Glomerular visceral epithelial cell (primary cell): Measurements from ENCODE around the gene CXorf51B.
"Not testable (repeated sequence)": the region's sequence is repeated elsewhere in the genome, so short reads cannot be mapped to it uniquely, and the experiment has no call there.

ENCODE experiments used
- DNase-seq: peaks from one replicate; pipeline ENCODE4 v3.0.0-alpha.2; 2016; ENCODE audit errors: extremely low spot score

The CXorf51B gene

GRCh38 chrX:146809471-146809870 lies at the start of gene CXorf51B:
Gene CXorf51B (plus strand): TSS chrX:146809771. CDS start chrX:146809792, 21 bp downstream.
- not testable (repeated sequence) for DNase-seq

GRCh38 chrX:146814644-146815043 lies 5.1 kb downstream of the CXorf51B start, which contains the start of gene CXorf51A:
Gene CXorf51A (minus strand): TSS chrX:146814744. CDS start chrX:146814723, 21 bp downstream.
- DNase-seq: not testable (repeated sequence)

- DNase-seq: no peak
These were observed 22.4 kb downstream of the CXorf51B start for GRCh38 chrX:146831994-146832393.

- no peak for DNase-seq
These were observed 44.7 kb downstream of the CXorf51B start for GRCh38 chrX:146854281-146854680.
